Karpas-422 (cell line): ENCODE measurements around the gene SLC26A1. TPM values are rescaled to one million over a fixed set of nuclear protein-coding genes. Genes with fewer than 3 reads are reported as not detected.

Source experiments
- DNase-seq: peaks from one replicate; pipeline ENCODE4 v3.0.0-alpha.2; 2015
- H2AFZ ChIP-seq: fragments of 200-600 bp; sonication (generic); 2 replicates; pipeline ENCODE4 v1.6.1; 2014; ENCODE audit warnings: antibody characterized with exemption, low read length, mixed read lengths
- H3K27ac ChIP-seq: fragments of 200-600 bp; sonication (generic); 2 replicates; pipeline ENCODE4 v1.5.1; 2014; ENCODE audit warnings: mild to moderate bottlenecking, low read length, moderate library complexity
- H3K27me3 ChIP-seq: fragments of 200-600 bp; sonication (generic); 2 replicates; pipeline ENCODE4 v1.6.1; 2014; ENCODE audit warnings: low read length, mixed read lengths
- H3K36me3 ChIP-seq: fragments of 200-600 bp; sonication (generic); 2 replicates; pipeline ENCODE4 v1.6.1; 2014; ENCODE audit warnings: low read length, mixed read lengths; ENCODE audit not compliant: insufficient read depth
- H3K4me1 ChIP-seq: fragments of 200-600 bp; sonication (generic); 2 replicates; pipeline ENCODE4 v1.6.1; 2014; ENCODE audit warnings: mild to moderate bottlenecking, low read length, mixed read lengths
- H3K4me2 ChIP-seq: fragments of 200-600 bp; sonication (generic); 2 replicates; pipeline ENCODE4 v1.6.1; 2014; ENCODE audit warnings: low read length, low read depth, mild to moderate bottlenecking; ENCODE audit not compliant: poor library complexity, severe bottlenecking
- H3K4me3 ChIP-seq: fragments of 200-600 bp; sonication (generic); 2 replicates; pipeline ENCODE4 v1.5.1; 2014; ENCODE audit warnings: mild to moderate bottlenecking, antibody characterized with exemption, low read length, mixed read lengths
- H3K79me2 ChIP-seq: fragments of 200-600 bp; sonication (generic); 2 replicates; pipeline ENCODE4 v1.6.1; 2014; ENCODE audit warnings: mild to moderate bottlenecking, low read length, mixed read lengths
- H3K9ac ChIP-seq: fragments of 200-600 bp; sonication (generic); 2 replicates; pipeline ENCODE4 v1.6.0; 2014; ENCODE audit warnings: low read length
- H3K9me2 ChIP-seq: fragments of 200-600 bp; sonication (generic), shearing (Covaris generic); replicated peaks from 2 replicates; pipeline ENCODE4 v1.6.0; 2014; ENCODE audit warnings: mild to moderate bottlenecking, low read length, moderate library complexity; ENCODE audit not compliant: insufficient read depth
- H3K9me3 ChIP-seq: fragments of 300-700, 200-600 bp; sonication (generic); 2 replicates; pipeline ENCODE4 v1.6.1; 2014; ENCODE audit warnings: low read length, mixed read lengths
- H4K20me1 ChIP-seq: fragments of 200-600 bp; sonication (generic); 2 replicates; pipeline ENCODE4 v1.6.1; 2014; ENCODE audit warnings: mild to moderate bottlenecking, antibody characterized with exemption, low read length, low read depth; ENCODE audit not compliant: insufficient read depth
- total RNA-seq: library from RNA; depleted of rRNA; stranded (reverse); fragments of >200 nt; shearing (Covaris generic); gene quantifications from 2 replicates; pipeline ENCODE4 v1.2.3, GENCODE V29; 2014; ENCODE audit warnings: low replicate concordance

Gene SLC26A1
- total RNA-seq, 1 experiment from 2014 or later: not detected

- H3K9ac ChIP-seq: no peak overlapping the region
- no peaks in the 10 kb centered on the region for H3K9me3 ChIP-seq
- no peak overlapping the region for H3K4me2 ChIP-seq
- no peak for DNase-seq
- no peaks in the 10 kb centered on the region for H3K27me3 ChIP-seq
- no peaks in the 10 kb centered on the region for H3K9me2 ChIP-seq
- H3K4me3 ChIP-seq: no peak overlapping the region
- no peaks in the 10 kb centered on the region for H3K79me2 ChIP-seq
- H2AFZ ChIP-seq: no peak overlapping the region
- no peaks in the 10 kb centered on the region for H4K20me1 ChIP-seq
- H3K27ac ChIP-seq: no peak overlapping the region
- H3K36me3 ChIP-seq: no peaks in the 10 kb centered on the region
- no peaks in the 10 kb centered on the region for H3K4me1 ChIP-seq
Measured at GRCh38 chr4:963276-964225, 29.7 kb downstream of the SLC26A1 start.

- Histone ChIP-seq H3K79me2 (no peaks in the 10 kb centered on the region), H3K27ac (no peak overlapping the region), H3K9ac (no peak overlapping the region), H4K20me1 (no peaks in the 10 kb centered on the region), H3K27me3 (no peaks in the 10 kb centered on the region), H3K36me3 (no peaks in the 10 kb centered on the region), H3K4me1 (no peaks in the 10 kb centered on the region), H3K9me3 (no peaks in the 10 kb centered on the region), H3K4me2 (no peak overlapping the region), H3K4me3 (no peak overlapping the region), H2AFZ (no peak overlapping the region), H3K9me2 (no peaks in the 10 kb centered on the region)
- DNase-seq: no peak
Measured at GRCh38 chr4:962231-963208, 30.7 kb downstream of the SLC26A1 start.

- Histone ChIP-seq H3K4me2 (no peak overlapping the region), H3K9me2 (no peaks in the 10 kb centered on the region), H3K9me3 (no peaks in the 10 kb centered on the region), H2AFZ (no peak overlapping the region), H3K27me3 (no peaks in the 10 kb centered on the region), H3K79me2 (no peaks in the 10 kb centered on the region), H3K27ac (no peak overlapping the region), H3K4me1 (no peaks in the 10 kb centered on the region), H3K9ac (no peak overlapping the region), H3K4me3 (no peak overlapping the region), H3K36me3 (no peaks in the 10 kb centered on the region), H4K20me1 (no peaks in the 10 kb centered on the region)
- no peak for DNase-seq
Measured at GRCh38 chr4:961351-962230, 31.6 kb downstream of the SLC26A1 start.

GRCh38 chr4:960636-961350, 32.4 kb downstream of the SLC26A1 start:
- DNase-seq: no peak
- H3K36me3 ChIP-seq: no peaks in the 10 kb centered on the region
- H3K27me3 ChIP-seq: no peaks in the 10 kb centered on the region
- no peaks in the 10 kb centered on the region for H3K9me2 ChIP-seq
- no peak overlapping the region for H2AFZ ChIP-seq
- H3K4me3 ChIP-seq: no peak overlapping the region
- H3K79me2 ChIP-seq: no peaks in the 10 kb centered on the region
- H3K9me3 ChIP-seq: no peaks in the 10 kb centered on the region
- no peaks in the 10 kb centered on the region for H4K20me1 ChIP-seq
- H3K27ac ChIP-seq: no peak overlapping the region
- no peaks in the 10 kb centered on the region for H3K4me1 ChIP-seq
- no peak overlapping the region for H3K4me2 ChIP-seq
- no peak overlapping the region for H3K9ac ChIP-seq

GRCh38 chr4:960140-960635, 33.0 kb downstream of the SLC26A1 start:
- Histone ChIP-seq H3K9me3 (no peaks in the 10 kb centered on the region), H3K27me3 (no peaks in the 10 kb centered on the region), H3K79me2 (no peaks in the 10 kb centered on the region), H2AFZ (no peak overlapping the region), H3K4me3 (no peak overlapping the region), H4K20me1 (no peaks in the 10 kb centered on the region), H3K4me2 (no peak overlapping the region), H3K9ac (no peak overlapping the region), H3K9me2 (no peaks in the 10 kb centered on the region), H3K36me3 (no peaks in the 10 kb centered on the region), H3K27ac (no peak overlapping the region), H3K4me1 (no peaks in the 10 kb centered on the region)
- no peak for DNase-seq

- Histone ChIP-seq H3K4me2 (no peak overlapping the region), H3K4me1 (no peaks in the 10 kb centered on the region), H3K4me3 (no peak overlapping the region), H3K36me3 (no peaks in the 10 kb centered on the region), H3K9me3 (no peaks in the 10 kb centered on the region), H3K27ac (no peak overlapping the region), H3K79me2 (no peaks in the 10 kb centered on the region), H4K20me1 (no peaks in the 10 kb centered on the region), H2AFZ (no peak overlapping the region), H3K9ac (no peak overlapping the region), H3K27me3 (no peaks in the 10 kb centered on the region), H3K9me2 (no peaks in the 10 kb centered on the region)
- DNase-seq: no peak
Measured at GRCh38 chr4:959338-960139, 33.7 kb downstream of the SLC26A1 start.
